Epithelial cell of esophagus (primary cell): Measurements from ENCODE around the gene IFITM5.

Experiments used
- DNase-seq: peaks from one replicate; pipeline ENCODE4 v3.0.0; 2010; ENCODE audit warnings: low read depth
- H3K4me3 ChIP-seq: 2 replicates; pipeline ENCODE4 v1.5.1; 2011; ENCODE audit warnings: mild to moderate bottlenecking, low read length, control low read depth
- CTCF ChIP-seq: IDR thresholded peaks from 2 replicates; pipeline ENCODE4 v1.5.1; 2011; ENCODE audit warnings: low read depth, mild to moderate bottlenecking, low read length, control low read depth, inconsistent platforms; ENCODE audit not compliant: insufficient read depth; ENCODE audit errors: missing control alignments

The IFITM5 gene

GRCh38 chr11:292211-293121 lies 6.9 kb downstream of the IFITM5 start:
- DNase-seq: no peak
- no peak for TF ChIP-seq CTCF
- H3K4me3 ChIP-seq: no peak overlapping the region

- no peak for DNase-seq
- H3K4me3 ChIP-seq: no peak overlapping the region
- TF ChIP-seq CTCF: no peak
These were observed 7.8 kb downstream of the IFITM5 start for GRCh38 chr11:291281-292210.

- TF ChIP-seq CTCF: no peak
- no peak for DNase-seq
- no peak overlapping the region for H3K4me3 ChIP-seq
These were observed 8.6 kb downstream of the IFITM5 start for GRCh38 chr11:290621-291231.

GRCh38 chr11:289712-290620 lies 9.4 kb downstream of the IFITM5 start:
- H3K4me3 ChIP-seq: no peak overlapping the region
- no peak for TF ChIP-seq CTCF
- DNase-seq: no peak

- DNase-seq: no peak
- no peak for TF ChIP-seq CTCF
- peak overlapping the region; percentile 16 for H3K4me3 ChIP-seq
These were observed 10.0 kb downstream of the IFITM5 start for GRCh38 chr11:289398-289711.
